NCI-H1048 (cell line): ENCODE measurements around the gene LCE2A.

Source experiments
- DNase-seq: peaks from one replicate; lab custom pipeline; 2025; lab: John Stamatoyannopoulos, UW

The LCE2A gene

DNA sequence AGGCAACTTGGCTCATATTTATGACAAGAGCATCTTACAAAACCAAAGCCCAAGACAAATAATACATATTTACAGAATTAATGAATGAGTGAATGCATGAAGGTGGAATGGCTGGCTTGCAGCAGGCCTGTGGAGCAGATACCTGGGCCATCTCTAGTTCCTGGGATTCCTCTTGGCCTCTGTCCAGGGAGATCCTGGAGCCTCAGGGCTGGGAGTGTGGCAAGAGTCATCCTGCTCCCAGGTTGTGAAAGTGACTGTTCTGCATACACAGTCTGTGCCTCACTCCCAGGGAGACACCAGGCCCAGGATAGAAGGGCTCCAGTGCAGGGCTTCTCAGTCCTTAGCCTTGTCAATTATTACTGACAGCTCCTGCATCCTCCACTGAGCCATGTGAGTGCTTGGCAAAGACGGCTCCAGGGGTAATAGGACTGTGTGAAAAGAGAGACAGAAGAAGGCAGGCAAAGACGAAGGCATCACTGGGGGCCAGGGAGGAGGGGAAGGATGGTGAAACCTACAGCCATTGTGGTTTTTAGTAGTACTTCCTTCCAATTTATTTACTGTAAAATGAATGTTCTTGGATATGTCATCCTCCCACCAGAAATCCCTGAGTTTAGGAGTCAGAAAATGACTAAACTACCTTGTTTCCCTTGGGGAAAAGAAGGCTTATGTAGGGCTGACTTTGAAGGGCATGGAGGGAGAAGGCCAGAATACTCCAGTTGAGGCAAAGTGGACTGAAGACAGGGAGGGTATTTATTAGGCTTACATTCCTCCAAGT is 45.4 kb downstream of the LCE2A start:
- DNase-seq, result no peak

DNA sequence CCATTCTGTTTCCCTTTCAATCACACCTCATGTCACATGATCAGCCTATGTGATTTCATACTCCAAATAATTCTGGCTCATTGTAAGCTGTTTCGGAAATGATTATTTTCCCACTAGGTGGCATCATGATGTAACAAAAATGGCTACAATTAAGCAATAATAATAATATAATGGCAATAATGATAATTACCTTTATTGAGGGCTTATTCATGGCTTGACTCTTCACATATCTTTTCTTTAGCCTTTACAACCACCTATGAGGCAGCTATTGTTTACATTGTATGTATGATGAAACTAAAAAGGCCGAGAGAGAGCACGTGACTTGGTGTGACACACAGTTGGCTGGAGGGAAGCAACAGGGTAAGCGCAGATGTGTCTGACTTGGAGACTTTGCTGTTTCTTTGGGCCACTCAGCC is 47.2 kb downstream of the LCE2A start:
- no peak for DNase-seq

DNA sequence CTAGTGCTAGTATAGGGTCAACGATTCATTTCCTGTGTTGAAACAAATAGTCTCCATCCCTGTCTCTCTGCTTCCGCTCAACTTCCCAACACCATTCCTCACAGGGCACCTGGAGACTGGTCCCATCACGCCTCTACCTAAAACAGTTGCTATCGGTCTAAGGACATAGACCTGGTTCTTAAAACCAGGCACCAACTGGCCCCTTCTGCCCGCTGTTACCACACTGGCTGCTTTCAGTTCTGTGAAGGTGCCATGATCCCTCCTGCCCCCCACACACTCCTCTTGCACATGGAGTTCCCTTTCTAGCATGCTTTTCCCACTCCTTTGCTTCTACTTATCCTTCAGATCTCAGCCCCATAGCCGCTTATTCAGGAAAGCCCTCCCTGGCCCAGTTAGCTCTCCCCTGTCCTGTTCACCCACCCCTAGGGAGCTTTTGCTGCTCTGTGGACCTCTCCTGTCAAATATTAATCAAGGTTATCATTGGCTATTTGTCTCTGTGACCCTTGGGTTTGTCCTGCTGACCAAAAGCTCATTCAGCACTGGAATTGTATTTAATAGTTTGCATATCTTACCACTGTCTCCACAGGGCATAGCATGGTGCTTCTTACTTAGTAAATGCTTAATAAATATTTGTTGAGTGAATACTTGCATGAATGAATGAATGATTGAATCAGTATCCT is 47.8 kb downstream of the LCE2A start:
- no peak for DNase-seq

DNA sequence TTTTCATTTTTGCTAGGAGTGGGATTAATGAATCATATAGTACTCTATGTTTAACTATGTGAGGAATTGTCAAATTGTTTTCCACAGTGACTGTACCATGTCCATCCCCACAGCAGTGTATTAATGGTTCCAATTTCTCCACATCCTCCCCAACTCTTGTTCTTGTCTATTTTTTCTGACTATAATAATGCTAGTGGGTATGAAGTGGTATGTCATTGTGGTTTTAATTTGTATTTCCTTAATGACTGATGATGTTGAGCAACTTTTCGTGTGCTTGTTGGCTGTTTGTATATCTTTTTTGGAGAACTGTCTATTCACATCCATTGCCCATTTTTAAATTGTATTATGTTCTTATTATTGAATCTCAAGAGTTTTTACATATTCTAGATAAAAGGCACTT is 49.7 kb downstream of the LCE2A start:
- DNase-seq, result no peak
